ENCODE measurements around the gene IRF8. TPM values are rescaled to one million over a fixed set of nuclear protein-coding genes. Genes with fewer than 3 reads are reported as not detected.

The IRF8 gene
- total RNA-seq, 2 donors from 2014 or later, result 1.8 to 21.2 TPM

DNA sequence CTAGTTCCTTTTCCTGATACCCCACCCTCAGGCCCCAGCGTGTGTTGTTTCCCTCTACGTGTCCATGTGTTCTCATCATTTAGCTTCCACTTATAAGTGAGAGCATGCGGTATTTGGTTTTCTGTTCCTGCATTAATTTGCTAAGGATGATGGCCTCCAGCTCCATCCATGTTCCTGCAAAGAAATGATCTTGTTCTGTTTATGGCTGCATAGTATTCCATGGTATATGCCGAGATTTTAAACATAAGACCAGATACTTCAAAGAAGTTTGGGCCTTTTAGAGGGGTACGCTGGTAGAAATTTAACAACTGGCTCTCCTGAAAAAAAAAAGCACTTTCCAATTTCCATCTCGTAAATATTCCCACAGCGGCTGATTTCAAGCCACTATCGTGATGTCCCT lies 59.8 kb downstream of the IRF8 start:
- no peak overlapping the region for H3K27ac ChIP-seq
- DNase-seq (ENCODE audit: low spot score), result no peak
- H3K27me3 ChIP-seq (replicated peaks; ENCODE audit: insufficient read depth), result no peaks in the 10 kb centered on the region
- no peak for TF ChIP-seq POLR2AphosphoS5 (IDR thresholded peaks at IDR 0.05)
- no peaks in the 10 kb centered on the region for H3K36me3 ChIP-seq
- no peak overlapping the region for H3K4me3 ChIP-seq
- no peaks in the 10 kb centered on the region for H3K9me3 ChIP-seq
- intact Hi-C loops (cut with DNase I), result no loop called here
- WGBS, result 93% methylated on average over 8 of the region's 8 CpGs
- no peaks in the 10 kb centered on the region for H3K4me1 ChIP-seq (replicated peaks)

DNA sequence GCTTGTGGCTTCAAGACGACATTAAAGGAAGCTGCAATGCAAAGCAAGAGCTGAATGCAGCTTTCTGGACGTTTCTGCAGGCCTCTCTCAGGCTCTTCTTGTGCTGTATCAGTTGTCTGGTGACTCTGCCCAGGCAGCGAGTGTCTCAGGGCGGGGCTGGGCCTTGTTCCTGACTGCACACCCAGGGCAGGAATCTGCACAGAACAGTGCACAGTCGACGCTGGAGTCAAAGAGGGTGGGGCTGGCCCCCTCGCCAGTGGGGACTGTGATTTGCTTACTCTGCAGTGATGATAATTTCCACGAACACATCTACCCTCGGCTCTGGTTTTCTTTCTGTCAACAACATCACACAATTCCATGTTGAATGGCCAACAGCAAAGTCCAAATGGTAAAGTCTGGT lies 60.7 kb downstream of the IRF8 start:
- Histone ChIP-seq H3K4me1 (replicated peaks) (no peaks in the 10 kb centered on the region), H3K9me3 (no peaks in the 10 kb centered on the region), H3K36me3 (no peaks in the 10 kb centered on the region), H3K27ac (no peak overlapping the region), H3K4me3 (no peak overlapping the region), H3K27me3 (replicated peaks; ENCODE audit: insufficient read depth) (no peaks in the 10 kb centered on the region)
- 63% methylated on average over 9 of the region's 9 CpGs for WGBS
- no peak for TF ChIP-seq POLR2A (IDR thresholded peaks at IDR 0.05)
- no peak for TF ChIP-seq POLR2AphosphoS5 (IDR thresholded peaks at IDR 0.05)
- TF ChIP-seq, protein P1, sequence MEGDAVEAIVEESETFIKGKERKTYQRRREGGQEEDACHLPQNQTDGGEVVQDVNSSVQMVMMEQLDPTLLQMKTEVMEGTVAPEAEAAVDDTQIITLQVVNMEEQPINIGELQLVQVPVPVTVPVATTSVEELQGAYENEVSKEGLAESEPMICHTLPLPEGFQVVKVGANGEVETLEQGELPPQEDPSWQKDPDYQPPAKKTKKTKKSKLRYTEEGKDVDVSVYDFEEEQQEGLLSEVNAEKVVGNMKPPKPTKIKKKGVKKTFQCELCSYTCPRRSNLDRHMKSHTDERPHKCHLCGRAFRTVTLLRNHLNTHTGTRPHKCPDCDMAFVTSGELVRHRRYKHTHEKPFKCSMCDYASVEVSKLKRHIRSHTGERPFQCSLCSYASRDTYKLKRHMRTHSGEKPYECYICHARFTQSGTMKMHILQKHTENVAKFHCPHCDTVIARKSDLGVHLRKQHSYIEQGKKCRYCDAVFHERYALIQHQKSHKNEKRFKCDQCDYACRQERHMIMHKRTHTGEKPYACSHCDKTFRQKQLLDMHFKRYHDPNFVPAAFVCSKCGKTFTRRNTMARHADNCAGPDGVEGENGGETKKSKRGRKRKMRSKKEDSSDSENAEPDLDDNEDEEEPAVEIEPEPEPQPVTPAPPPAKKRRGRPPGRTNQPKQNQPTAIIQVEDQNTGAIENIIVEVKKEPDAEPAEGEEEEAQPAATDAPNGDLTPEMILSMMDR (IDR thresholded peaks at IDR 0.05), result no peak
- no peak for DNase-seq (ENCODE audit: low spot score)
- intact Hi-C loops (cut with DNase I), result no loop called here

DNA sequence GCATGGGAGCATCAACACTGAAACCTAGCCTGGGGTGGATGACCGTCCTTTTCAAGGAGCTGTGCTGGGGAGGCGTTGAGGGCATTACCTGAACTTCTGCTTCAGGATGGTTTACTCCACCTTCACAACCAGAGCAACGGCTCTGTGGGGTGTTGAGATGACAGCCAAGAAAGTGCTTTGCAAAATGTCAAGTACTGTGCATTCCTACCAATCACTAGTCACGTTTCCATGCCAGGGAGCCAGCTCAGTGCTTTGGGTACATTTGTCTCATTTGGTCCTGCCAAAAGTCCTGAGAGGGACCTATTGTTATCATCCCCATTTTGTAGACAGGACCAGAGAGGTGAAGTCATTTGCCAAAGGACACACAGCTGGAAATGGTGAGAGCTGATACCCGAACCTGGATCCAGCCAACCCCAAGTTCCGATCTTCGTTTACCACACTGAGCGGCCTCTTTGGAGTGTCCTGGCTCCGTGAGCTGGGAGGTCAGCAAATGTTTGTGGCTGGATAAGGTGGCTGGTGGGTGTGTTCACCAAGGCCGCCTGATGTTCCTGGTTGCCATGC lies 61.6 kb downstream of the IRF8 start:
- H3K27ac ChIP-seq, result no peak overlapping the region
- no peak for DNase-seq (ENCODE audit: low spot score)
- H3K9me3 ChIP-seq, result no peaks in the 10 kb centered on the region
- H3K36me3 ChIP-seq, result no peaks in the 10 kb centered on the region
- TF ChIP-seq, protein P1 (IDR thresholded peaks at IDR 0.05), result no peak
- TF ChIP-seq POLR2AphosphoS5 (IDR thresholded peaks at IDR 0.05) (no peak), POLR2A (IDR thresholded peaks at IDR 0.05) (no peak)
- H3K27me3 ChIP-seq (replicated peaks; ENCODE audit: insufficient read depth), result no peaks in the 10 kb centered on the region
- intact Hi-C loops (cut with DNase I), result no loop called here
- WGBS, result 70% methylated on average over 10 of the region's 10 CpGs
- no peaks in the 10 kb centered on the region for H3K4me1 ChIP-seq (replicated peaks)
- no peak overlapping the region for H3K4me3 ChIP-seq

DNA sequence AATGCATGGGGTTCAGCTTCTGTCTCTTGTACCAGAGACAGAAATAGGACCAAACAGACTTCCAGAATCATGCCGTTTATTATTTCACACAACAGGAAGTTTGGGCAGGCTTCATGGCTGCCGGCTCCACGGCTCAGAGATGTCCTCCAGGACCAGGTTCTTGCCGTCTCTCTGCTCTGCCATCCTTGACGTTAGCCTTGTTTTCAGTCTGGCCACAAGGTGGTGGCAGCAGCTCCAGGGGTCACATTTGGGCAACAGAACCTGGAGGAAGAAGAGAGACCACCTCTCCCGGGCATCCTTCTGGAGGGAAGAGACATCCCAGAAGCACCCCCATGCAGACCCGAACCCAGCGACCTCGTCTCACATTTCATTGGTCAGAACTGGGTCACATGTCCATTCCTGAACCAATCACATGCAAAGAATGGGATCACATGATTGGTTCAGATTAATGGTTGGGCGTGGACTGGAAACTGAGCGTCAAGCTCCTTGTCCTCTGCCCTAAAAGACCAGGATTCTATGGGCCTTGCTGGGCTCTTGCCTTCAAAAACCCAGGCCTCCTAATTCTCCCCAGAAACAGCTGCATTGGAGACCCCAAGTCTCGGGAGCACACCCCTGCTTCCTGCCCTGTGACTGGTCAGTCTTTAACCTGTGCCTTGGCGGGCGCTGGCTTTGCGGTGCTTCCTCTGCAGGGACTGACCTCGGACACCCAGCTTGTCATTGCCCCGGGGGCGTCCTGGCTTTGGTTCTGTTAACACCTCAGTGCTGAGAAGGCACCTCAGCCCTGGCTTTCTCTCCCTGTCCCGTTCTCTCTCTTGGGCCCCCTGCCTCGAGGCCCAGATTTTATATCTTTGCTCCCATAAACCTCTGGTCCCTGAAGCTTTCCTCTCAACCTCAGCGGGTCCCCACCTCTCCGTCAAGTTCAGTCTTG lies 63.3 kb downstream of the IRF8 start:
- no peaks in the 10 kb centered on the region for H3K27me3 ChIP-seq (replicated peaks; ENCODE audit: insufficient read depth)
- TF ChIP-seq POLR2AphosphoS5 (IDR thresholded peaks at IDR 0.05) (no peak), POLR2A (IDR thresholded peaks at IDR 0.05) (no peak)
- TF ChIP-seq, protein P1 (IDR thresholded peaks at IDR 0.05), result no peak
- no peaks in the 10 kb centered on the region for H3K36me3 ChIP-seq
- intact Hi-C loops (cut with DNase I), result no loop called here
- DNase-seq (ENCODE audit: low spot score), result no peak
- H3K27ac ChIP-seq, result no peak overlapping the region
- H3K9me3 ChIP-seq, result no peaks in the 10 kb centered on the region
- H3K4me3 ChIP-seq, result no peak overlapping the region
- H3K4me1 ChIP-seq (replicated peaks), result no peaks in the 10 kb centered on the region
- 89% methylated on average over 22 of the region's 22 CpGs for WGBS

DNA sequence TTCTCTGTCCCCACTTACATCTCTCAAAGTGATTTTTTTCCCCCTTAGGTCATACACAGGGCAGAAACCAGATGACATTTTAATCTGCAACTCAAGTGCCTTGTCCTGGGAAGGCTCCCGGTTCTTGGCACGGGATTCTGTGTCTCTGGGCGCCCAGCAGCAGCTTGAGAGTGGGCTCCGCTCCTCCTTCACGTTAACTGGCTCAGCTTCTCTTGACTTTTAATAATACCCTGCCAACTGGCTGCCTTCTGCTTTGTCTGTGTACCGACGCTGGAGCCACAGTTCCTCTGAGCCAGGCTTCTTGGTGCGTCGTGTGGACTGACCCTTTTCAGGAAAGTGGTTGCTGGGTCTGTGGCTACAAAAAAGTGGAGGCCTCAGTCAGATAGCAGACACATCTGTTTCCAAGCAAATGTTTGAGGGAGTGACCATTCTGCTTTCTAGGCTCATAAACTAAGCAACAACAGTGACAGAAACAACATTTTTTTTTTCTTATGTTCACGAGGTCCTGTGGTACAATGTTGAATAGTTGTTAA lies 64.9 kb downstream of the IRF8 start:
- Histone ChIP-seq H3K4me1 (replicated peaks) (no peaks in the 10 kb centered on the region), H3K27ac (no peak overlapping the region), H3K9me3 (no peaks in the 10 kb centered on the region), H3K4me3 (no peak overlapping the region), H3K27me3 (replicated peaks; ENCODE audit: insufficient read depth) (no peaks in the 10 kb centered on the region), H3K36me3 (no peaks in the 10 kb centered on the region)
- DNase-seq (ENCODE audit: low spot score), result peak; percentile 24
- WGBS, result 7% methylated on average over 10 of the region's 10 CpGs
- TF ChIP-seq, protein P1 (IDR thresholded peaks at IDR 0.05), result no peak
- TF ChIP-seq POLR2AphosphoS5 (IDR thresholded peaks at IDR 0.05) (no peak), POLR2A (IDR thresholded peaks at IDR 0.05) (no peak)
- intact Hi-C loops (cut with DNase I), result no loop called here
